GM21737 (cell line): ENCODE results near the gene EMX1.

Source experiments
- ATAC-seq: cut with Tn5 transposase; IDR thresholded peaks from one replicate; pipeline ENCODE4 v1.9.1; 2021; ENCODE audit warnings: mild to moderate bottlenecking, moderate library complexity; ENCODE audit not compliant: unreplicated experiment

Gene EMX1

GRCh38 chr2:72942293-72942692 is 25.0 kb downstream of the EMX1 start:
- ATAC-seq = no peak

GRCh38 chr2:72942881-72943418 is 25.6 kb downstream of the EMX1 start:
- no peak for ATAC-seq

- ATAC-seq = no peak
These were observed 26.4 kb downstream of the EMX1 start for GRCh38 chr2:72943540-72944395.

GRCh38 chr2:72944804-72945449 is 27.6 kb downstream of the EMX1 start:
- no peak for ATAC-seq

- no peak for ATAC-seq
These were observed 28.2 kb downstream of the EMX1 start for GRCh38 chr2:72945450-72946019.

GRCh38 chr2:72946466-72946865 is 29.1 kb downstream of the EMX1 start:
- no peak for ATAC-seq

GRCh38 chr2:72947952-72948830 is 30.9 kb downstream of the EMX1 start:
- ATAC-seq = no peak

- no peak for ATAC-seq
These were observed 31.7 kb downstream of the EMX1 start for GRCh38 chr2:72949045-72949444.

GRCh38 chr2:72949642-72950041 is 32.3 kb downstream of the EMX1 start:
- ATAC-seq = no peak

GRCh38 chr2:72950558-72951255 is 33.4 kb downstream of the EMX1 start:
- no peak for ATAC-seq

GRCh38 chr2:72951303-72952095 is 34.2 kb downstream of the EMX1 start:
- no peak for ATAC-seq

GRCh38 chr2:72952110-72952823 is 34.9 kb downstream of the EMX1 start:
- ATAC-seq = no peak

- no peak for ATAC-seq
These were observed 35.6 kb downstream of the EMX1 start for GRCh38 chr2:72952961-72953360.

- no peak for ATAC-seq
These were observed 36.2 kb downstream of the EMX1 start for GRCh38 chr2:72953528-72953927.

- ATAC-seq = no peak
These were observed 36.7 kb downstream of the EMX1 start for GRCh38 chr2:72953976-72954375.

- no peak for ATAC-seq
These were observed 37.3 kb downstream of the EMX1 start for GRCh38 chr2:72954376-72955227.

GRCh38 chr2:72955228-72956049 is 38.1 kb downstream of the EMX1 start:
- no peak for ATAC-seq
